ENCODE results near the gene GLIS1. TPM values are rescaled to one million over a fixed set of nuclear protein-coding genes. Genes with fewer than 3 reads are reported as not detected.

Gene GLIS1
- total RNA-seq, 1 experiment from 2014 or later, result 0.14 TPM

DNA sequence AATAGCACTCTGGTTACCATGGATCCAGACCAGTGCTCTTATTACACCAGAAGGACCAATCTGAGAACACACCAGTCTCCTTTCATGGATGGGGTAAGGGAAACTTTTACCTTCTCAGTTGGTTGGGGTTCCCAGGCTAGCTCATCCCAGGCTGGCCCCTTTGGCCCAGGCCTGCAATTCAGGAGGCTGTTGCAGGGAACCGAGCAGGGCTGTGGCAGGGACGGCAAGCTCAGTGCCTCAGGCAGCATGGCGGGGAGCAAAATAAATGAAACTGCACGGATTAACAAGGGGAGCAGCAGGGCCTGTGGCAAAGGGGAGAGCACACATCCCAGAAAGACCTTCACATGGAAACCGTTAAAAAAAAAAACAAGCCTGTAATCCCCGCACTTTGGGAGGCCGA is 222.8 kb downstream of the GLIS1 start:
- in situ Hi-C loops (cut with HindIII; ENCODE audit: low sequenced_read_pairs), result no loop called here

DNA sequence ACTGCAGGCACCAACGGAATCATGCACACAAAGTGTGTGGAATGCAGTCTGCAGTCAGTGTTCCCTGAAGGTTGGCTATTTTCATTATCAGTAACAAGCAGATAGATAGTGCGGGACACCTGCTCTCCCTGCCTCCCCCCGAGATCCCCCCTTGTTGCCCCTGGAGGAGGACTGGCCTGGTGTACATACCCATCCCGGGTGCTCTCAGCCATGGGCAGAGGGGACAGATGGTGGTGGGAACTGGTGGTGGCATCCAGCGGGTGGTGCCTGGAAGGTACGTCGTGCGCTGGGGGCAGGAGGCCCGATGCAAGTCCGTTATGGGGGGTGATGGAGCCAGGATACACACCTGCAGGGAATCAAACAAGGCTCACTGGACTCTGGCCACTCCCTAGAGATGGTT is 224.5 kb downstream of the GLIS1 start:
- no peak for DNase-seq (ENCODE audit: low spot score)
- in situ Hi-C loops (cut with HindIII; ENCODE audit: low sequenced_read_pairs), result no loop called here

More for the DNA sequence above, 222.8 kb downstream of the GLIS1 start:
- DNase-seq (ENCODE audit: low spot score), result no peak

DNA sequence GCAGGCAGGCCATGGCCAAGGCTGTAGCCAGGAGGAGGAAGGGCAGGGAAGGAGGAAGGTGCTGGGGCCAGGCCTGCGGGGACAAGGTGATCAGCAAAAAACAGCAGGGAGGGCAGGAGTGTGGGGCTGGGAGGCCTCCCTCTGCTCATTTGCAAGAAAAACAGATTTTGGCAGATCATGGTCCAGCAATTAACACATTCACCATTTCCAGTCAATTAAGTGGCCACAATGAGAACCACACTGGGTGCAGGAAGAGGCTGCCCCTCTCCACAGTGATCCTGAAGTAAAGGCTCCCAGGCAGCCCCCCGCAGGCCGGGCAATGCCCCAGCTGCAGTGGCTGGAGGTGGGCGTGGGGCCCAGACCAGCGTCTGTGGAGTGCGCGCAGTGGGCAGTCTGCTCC is 225.1 kb downstream of the GLIS1 start:
- in situ Hi-C loops (cut with HindIII; ENCODE audit: low sequenced_read_pairs), result no loop called here
- DNase-seq (ENCODE audit: low spot score), result no peak

GRCh38 chr1:53512807-53513755 is 225.9 kb downstream of the GLIS1 start:
- no peak for DNase-seq (ENCODE audit: low spot score)
- in situ Hi-C loops (cut with HindIII; ENCODE audit: low sequenced_read_pairs), result no loop called here

- in situ Hi-C loops (cut with HindIII; ENCODE audit: low sequenced_read_pairs), result no loop called here
Measured at GRCh38 chr1:53511933-53512806, 226.8 kb downstream of the GLIS1 start.

GRCh38 chr1:53511323-53511932 is 227.5 kb downstream of the GLIS1 start:
- in situ Hi-C loops (cut with HindIII; ENCODE audit: low sequenced_read_pairs), result no loop called here

More at GRCh38 chr1:53511933-53512806, 226.8 kb downstream of the GLIS1 start:
- no peak for DNase-seq (ENCODE audit: low spot score)

DNA sequence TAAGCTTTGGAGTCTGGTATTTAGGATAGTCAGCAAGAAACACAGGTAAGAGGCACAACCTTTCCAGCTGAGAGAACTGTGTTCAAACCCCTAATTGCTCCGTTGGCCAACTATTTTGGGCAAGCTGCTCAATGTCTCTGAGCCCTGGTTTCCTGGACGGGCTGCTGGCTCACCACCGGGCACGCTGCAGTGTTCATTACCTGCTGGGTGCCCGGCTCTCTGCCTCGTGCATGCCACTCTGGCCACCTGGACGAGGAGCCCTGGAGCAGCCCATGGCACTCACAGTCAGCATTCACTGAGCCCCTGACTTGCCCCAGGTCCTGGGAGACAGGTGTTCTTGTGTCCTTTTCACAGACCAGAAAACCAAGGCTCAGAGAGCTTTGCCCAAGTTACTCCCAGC is 228.7 kb downstream of the GLIS1 start:
- in situ Hi-C loops (cut with HindIII; ENCODE audit: low sequenced_read_pairs), result no loop called here
- no peak for DNase-seq (ENCODE audit: low spot score)

More at GRCh38 chr1:53511323-53511932, 227.5 kb downstream of the GLIS1 start:
- DNase-seq (ENCODE audit: low spot score), result no peak

DNA sequence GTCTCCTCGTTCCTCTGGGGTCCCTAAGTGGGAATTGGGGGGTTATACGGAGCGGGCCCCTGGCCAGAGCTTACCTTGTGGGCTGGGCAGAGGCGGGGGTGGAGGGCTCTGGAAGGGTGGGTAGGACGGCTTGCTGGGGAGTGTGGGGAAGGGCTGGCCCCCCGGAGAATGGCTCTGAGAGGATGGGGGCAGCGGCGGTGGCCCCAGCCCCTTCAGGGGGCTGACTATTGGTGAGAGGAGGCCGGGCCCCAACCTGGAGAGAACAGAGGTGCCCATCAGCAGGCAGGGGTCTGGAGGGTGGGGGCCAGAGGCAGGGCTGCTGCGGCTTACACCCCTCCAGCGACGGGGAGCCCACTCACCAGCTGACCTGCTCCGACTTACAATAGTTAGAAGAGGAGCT is 229.2 kb downstream of the GLIS1 start:
- in situ Hi-C loops (cut with HindIII; ENCODE audit: low sequenced_read_pairs), result no loop called here
- DNase-seq (ENCODE audit: low spot score), result no peak

- no peak for DNase-seq (ENCODE audit: low spot score)
- in situ Hi-C loops (cut with HindIII; ENCODE audit: low sequenced_read_pairs), result no loop called here
Measured at GRCh38 chr1:53508991-53509666, 229.8 kb downstream of the GLIS1 start.

DNA sequence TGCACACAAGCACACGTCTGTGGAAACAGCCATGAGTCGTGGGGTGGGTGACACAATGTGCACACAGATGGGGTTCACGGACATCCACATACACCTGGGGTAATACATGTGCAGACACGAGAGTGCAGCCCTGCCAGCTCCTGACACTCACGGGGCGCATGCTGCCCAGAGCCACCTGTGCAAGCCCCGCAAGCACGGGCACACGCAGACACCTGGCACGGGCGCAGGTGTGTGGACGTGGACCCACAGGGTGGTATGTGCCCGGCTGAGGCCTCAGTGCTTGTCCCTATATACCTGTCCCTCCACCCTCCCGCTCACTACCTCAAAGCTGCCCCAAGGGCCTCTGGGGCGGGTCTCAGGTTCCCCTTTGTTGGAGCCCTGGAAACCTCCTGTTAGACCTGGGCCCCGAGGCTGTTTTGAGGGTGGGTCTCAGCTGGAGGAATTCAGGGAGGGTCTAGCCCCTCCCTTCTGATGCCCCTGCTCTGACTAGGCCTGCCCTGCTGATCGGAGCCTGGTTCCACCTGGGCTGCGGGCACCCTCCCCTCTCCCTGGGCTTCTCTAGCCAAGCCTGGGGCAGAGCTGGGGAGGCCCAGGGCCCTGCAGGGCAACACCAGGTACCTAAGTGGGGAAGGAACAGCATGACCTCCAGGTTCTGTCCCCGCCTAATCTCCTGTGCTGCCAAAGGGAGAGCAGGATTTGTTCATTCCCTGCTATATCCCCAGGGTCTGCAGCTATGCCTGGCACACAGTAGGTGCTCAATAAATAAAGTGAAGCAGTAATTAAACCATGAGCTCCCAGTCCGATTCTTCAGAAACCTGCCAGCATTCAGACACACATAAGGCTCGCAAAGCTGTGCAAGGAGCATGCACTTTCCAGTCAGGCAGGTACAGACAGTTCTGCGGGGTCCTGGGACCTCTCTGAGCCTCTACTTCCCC is 230.6 kb downstream of the GLIS1 start:
- in situ Hi-C loops (cut with HindIII; ENCODE audit: low sequenced_read_pairs), result no loop called here
- no peak for DNase-seq (ENCODE audit: low spot score)

GRCh38 chr1:53507116-53507820 is 231.7 kb downstream of the GLIS1 start:
- no peak for DNase-seq (ENCODE audit: low spot score)
- in situ Hi-C loops (cut with HindIII; ENCODE audit: low sequenced_read_pairs), result no loop called here

GRCh38 chr1:53506355-53507050 is 232.5 kb downstream of the GLIS1 start:
- no peak for DNase-seq (ENCODE audit: low spot score)
- in situ Hi-C loops (cut with HindIII; ENCODE audit: low sequenced_read_pairs), result no loop called here

GRCh38 chr1:53505891-53506290 is 233.1 kb downstream of the GLIS1 start:
- no peak for DNase-seq (ENCODE audit: low spot score)
- in situ Hi-C loops (cut with HindIII; ENCODE audit: low sequenced_read_pairs), result no loop called here

DNA sequence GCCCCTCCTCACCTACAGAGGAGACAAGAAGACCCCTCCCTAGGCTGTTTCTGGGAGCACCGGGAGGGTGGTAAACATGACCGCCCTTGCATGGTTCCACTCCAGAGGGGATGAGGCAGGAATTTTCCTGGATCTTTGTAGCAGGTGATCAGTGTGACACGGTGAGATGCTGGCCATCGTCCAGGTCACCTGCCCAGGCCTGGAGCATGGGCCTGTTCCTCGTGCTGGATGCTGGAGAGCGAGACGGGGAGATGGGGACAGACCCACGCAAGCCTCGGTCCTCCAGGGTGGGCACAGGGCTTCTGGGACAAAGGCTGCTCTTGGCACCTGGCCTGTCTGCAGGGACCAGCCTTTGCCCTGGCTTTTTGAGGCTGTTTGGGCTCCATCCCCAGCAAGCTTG is 233.6 kb downstream of the GLIS1 start:
- in situ Hi-C loops (cut with HindIII; ENCODE audit: low sequenced_read_pairs), result no loop called here
- DNase-seq (ENCODE audit: low spot score), result peak; percentile 13

GRCh38 chr1:53504901-53505300 is 234.1 kb downstream of the GLIS1 start:
- in situ Hi-C loops (cut with HindIII; ENCODE audit: low sequenced_read_pairs), result no loop called here
- no peak for DNase-seq (ENCODE audit: low spot score)

- no peak for DNase-seq (ENCODE audit: low spot score)
- in situ Hi-C loops (cut with HindIII; ENCODE audit: low sequenced_read_pairs), result no loop called here
Measured at GRCh38 chr1:53503433-53504217, 235.3 kb downstream of the GLIS1 start.

Data from G401 (cell line).